ENCODE results near the gene COX6A2.

Gene COX6A2

DNA sequence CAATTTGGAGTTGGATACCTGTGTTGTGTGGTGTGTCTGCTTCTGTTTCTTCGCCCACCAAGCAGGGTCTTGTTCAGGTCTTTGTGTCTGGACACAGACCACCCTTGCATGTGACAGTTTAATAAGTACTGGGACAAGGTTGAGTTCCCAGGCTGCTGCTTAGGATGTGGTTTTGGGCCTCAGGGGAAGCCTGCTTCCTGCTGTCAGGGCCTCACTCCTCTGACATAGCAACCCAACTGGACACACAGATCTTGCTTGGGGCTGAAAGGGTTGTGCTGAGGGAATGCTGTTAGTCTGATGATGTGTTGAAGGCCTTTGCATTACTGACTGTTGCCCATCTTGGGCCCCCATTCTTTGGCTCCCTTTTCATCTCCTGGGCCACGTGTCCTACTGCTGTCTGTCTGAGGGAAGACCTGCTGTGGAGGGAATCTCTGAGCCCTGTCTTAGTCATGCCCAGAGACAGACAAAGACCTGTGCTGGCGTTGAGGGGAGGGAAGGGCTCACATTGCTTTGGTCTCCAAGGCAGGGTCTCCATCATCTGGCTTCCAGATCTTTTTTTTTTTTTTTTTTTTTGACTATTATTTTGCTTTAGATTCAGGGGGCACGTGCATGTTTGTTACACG is 39.1 kb upstream of the COX6A2 start:
- H3K4me3 ChIP-seq (ENCODE audit: low read length), result no peak overlapping the region
- DNase-seq (ENCODE audit: low read depth), result no peak
- TF ChIP-seq, protein P1, sequence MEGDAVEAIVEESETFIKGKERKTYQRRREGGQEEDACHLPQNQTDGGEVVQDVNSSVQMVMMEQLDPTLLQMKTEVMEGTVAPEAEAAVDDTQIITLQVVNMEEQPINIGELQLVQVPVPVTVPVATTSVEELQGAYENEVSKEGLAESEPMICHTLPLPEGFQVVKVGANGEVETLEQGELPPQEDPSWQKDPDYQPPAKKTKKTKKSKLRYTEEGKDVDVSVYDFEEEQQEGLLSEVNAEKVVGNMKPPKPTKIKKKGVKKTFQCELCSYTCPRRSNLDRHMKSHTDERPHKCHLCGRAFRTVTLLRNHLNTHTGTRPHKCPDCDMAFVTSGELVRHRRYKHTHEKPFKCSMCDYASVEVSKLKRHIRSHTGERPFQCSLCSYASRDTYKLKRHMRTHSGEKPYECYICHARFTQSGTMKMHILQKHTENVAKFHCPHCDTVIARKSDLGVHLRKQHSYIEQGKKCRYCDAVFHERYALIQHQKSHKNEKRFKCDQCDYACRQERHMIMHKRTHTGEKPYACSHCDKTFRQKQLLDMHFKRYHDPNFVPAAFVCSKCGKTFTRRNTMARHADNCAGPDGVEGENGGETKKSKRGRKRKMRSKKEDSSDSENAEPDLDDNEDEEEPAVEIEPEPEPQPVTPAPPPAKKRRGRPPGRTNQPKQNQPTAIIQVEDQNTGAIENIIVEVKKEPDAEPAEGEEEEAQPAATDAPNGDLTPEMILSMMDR (IDR thresholded peaks at IDR 0.05; ENCODE audit: insufficient read depth, low read depth, low read length, missing control alignments), result no peak

DNA sequence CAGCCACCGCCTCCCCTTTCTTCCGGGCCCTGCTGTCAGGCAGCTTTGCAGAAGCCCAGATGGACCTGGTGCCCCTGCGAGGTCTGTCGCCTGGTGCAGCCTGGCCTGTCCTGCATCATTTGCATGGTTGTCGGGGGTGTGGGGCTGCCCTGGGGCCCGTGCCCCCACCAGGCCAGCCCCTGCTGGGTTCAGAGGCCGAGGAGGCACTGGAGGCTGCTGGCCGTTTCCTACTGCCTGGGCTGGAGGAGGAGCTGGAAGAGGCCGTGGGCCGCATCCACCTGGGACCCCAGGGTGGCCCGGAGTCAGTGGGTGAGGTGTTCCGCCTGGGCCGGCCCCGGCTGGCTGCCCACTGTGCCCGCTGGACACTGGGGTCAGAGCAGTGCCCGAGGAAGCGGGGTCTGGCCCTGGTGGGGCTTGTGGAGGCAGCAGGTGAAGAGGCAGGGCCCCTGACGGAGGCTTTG is 38.3 kb upstream of the COX6A2 start:
- TF ChIP-seq, protein P1 (IDR thresholded peaks at IDR 0.05; ENCODE audit: insufficient read depth, low read depth, low read length, missing control alignments), result no peak
- no peak overlapping the region for H3K4me3 ChIP-seq (ENCODE audit: low read length)
- no peak for DNase-seq (ENCODE audit: low read depth)

DNA sequence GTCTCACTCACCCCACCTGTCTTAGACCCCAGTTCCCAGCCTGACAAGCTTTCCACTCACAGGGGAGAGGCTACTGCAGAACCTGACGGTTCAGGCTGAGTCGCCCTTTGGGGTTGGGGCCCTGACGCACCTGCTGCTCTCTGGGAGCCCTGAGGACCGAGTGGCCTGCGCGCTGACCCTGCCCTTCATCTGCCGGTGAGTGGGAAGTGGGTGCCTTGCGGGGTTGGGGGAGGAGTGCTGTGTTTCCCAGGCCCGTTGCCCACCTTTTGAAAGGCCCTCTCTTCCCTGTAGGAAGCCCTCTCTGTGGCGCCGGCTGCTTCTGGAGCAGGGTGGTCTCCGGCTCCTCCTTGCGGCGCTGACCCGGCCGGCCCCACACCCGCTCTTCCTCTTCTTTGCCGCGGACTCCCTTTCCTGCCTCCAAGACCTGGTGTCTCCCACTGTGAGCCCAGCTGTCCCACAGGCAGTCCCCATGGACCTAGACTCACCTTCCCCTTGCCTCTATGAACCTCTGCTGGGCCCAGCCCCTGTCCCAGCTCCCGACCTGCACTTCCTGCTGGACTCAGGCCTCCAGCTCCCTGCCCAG is 37.7 kb upstream of the COX6A2 start:
- H3K4me3 ChIP-seq (ENCODE audit: low read length), result no peak overlapping the region
- TF ChIP-seq, protein P1 (IDR thresholded peaks at IDR 0.05; ENCODE audit: insufficient read depth, low read depth, low read length, missing control alignments), result no peak
- DNase-seq (ENCODE audit: low read depth), result no peak

DNA sequence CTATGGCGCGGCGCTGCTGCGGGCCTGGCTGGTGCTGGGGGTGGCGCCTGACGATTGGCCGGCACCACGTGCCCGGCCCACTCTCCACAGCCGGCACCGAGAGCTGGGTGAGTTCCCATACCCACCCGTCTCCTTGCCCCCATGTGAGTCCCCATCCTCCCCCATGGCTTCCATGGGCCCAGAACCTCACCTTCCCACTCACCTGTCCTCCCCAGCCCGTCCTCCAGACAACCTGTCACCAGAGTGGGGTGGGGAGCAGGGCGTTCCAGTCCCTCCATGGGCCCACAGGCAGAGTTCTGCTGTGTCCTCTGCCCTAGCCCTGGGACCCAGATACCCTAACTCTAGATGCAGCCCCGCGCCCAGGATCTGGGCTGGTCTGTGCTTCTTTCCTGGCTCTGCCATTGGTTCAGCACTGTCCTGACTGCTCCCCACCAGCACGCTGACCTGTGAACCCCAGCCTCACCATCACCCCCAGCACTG is 36.7 kb upstream of the COX6A2 start:
- TF ChIP-seq, protein P1 (IDR thresholded peaks at IDR 0.05; ENCODE audit: insufficient read depth, low read depth, low read length, missing control alignments), result no peak
- H3K4me3 ChIP-seq (ENCODE audit: low read length), result no peak overlapping the region
- DNase-seq (ENCODE audit: low read depth), result no peak

DNA sequence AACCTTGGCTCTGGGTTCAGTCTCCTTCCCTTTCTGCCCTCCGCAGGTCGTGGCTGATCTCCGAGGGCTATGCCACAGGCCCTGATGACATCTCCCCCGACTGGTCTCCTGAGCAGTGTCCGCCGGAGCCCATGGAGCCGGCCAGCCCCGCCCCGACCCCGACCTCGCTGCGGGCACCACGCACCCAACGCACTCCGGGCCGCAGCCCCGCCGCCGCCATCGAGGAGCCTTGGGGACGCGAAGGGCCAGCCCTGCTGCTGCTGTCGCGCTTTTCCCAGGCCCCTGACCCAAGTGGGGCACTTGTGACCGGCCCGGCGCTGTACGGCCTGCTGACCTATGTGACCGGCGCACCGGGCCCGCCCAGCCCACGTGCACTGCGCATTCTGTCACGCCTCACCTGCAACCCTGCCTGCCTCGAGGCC is 36.2 kb upstream of the COX6A2 start:
- no peak for DNase-seq (ENCODE audit: low read depth)
- H3K4me3 ChIP-seq (ENCODE audit: low read length), result no peak overlapping the region
- TF ChIP-seq, protein P1 (IDR thresholded peaks at IDR 0.05; ENCODE audit: insufficient read depth, low read depth, low read length, missing control alignments), result no peak

DNA sequence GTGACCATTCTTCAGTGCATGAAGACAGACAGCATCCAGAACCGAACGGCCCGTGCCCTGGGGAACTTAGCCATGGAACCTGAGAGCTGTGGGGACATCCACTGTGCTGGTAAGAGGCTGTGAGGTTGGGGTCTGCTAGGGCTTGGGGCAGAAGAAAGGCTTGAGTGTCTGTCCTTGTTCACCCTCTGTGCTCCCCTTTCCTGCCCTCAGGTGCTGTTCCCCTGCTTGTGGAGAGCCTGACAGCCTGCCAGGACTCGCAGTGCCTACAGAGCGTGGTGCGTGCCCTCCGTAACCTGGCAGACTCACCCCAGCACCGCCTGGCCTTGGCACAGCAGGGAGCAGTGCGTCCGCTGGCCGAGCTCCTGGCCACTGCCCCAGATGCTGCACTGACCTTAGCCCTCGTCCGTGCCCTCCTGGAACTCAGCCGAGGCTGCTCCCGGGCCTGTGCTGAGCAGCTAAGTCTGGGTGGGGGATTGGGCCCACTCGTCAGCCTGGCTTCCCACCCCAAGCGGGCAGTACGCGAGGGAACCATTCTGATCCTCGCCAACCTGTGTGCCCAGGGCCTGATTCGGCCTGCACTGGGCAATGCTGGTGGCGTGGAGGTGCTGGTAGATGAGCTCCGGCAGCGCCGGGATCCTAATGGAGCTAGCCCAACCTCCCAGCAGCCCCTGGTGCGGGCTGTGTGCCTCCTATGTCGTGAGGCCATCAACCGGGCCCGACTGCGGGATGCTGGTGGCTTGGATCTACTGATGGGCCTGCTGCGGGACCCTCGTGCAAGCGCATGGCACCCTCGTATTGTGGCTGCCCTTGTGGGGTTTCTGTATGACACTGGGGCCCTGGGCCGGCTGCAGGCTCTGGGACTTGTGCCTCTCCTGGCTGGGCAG is 34.0 kb upstream of the COX6A2 start:
- TF ChIP-seq, protein P1 (IDR thresholded peaks at IDR 0.05; ENCODE audit: insufficient read depth, low read depth, low read length, missing control alignments), result no peak
- DNase-seq (ENCODE audit: low read depth), result no peak
- H3K4me3 ChIP-seq (ENCODE audit: low read length), result no peak overlapping the region

Measured in epithelial cell of esophagus (primary cell).